ENCODE measurements around the gene F11R.

- TF ChIP-seq, protein P1, sequence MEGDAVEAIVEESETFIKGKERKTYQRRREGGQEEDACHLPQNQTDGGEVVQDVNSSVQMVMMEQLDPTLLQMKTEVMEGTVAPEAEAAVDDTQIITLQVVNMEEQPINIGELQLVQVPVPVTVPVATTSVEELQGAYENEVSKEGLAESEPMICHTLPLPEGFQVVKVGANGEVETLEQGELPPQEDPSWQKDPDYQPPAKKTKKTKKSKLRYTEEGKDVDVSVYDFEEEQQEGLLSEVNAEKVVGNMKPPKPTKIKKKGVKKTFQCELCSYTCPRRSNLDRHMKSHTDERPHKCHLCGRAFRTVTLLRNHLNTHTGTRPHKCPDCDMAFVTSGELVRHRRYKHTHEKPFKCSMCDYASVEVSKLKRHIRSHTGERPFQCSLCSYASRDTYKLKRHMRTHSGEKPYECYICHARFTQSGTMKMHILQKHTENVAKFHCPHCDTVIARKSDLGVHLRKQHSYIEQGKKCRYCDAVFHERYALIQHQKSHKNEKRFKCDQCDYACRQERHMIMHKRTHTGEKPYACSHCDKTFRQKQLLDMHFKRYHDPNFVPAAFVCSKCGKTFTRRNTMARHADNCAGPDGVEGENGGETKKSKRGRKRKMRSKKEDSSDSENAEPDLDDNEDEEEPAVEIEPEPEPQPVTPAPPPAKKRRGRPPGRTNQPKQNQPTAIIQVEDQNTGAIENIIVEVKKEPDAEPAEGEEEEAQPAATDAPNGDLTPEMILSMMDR (IDR thresholded peaks at IDR 0.05; ENCODE audit: extremely low read depth in 1 of 2, insufficient read depth in 1 of 2, low read depth in 1 of 2, low read length in 2 of 2), result no peak
- no peak for TF ChIP-seq POLR2AphosphoS5 (IDR thresholded peaks at IDR 0.05; ENCODE audit: insufficient read depth, low read depth, low read length)
Measured at GRCh38 chr1:161048949-161049722, 28.2 kb upstream of the F11R start.
